CD14-positive monocyte (primary cell): ENCODE results near the gene SMYD3. TPM values are rescaled to one million over a fixed set of nuclear protein-coding genes. Genes with fewer than 3 reads are reported as not detected.
A peak's percentile ranks its signal among the peaks of the same experiment; 100 is the strongest.

Source experiments
- DNase-seq, 3 donors: peaks; one replicate each; pipeline ENCODE4 v3.0.0-alpha.2; 2011 to 2022
- H2AFZ ChIP-seq: 2 replicates; pipeline ENCODE4 v1.6.0; 2012; ENCODE audit warnings: mild to moderate bottlenecking, low read depth, low read length, inconsistent platforms; ENCODE audit not compliant: insufficient read depth, poor library complexity, severe bottlenecking
- H3K27ac ChIP-seq, 2 donors: 1 replicate in 1 of 2; 2 replicates in 1 of 2; pipeline ENCODE4 v1.5.1; 2012 to 2013; ENCODE audit warnings: low read length in 2 of 2, control low read depth in 1 of 2, inconsistent platforms in 1 of 2, low read depth in 1 of 2, mild to moderate bottlenecking in 1 of 2
- H3K27me3 ChIP-seq, 2 donors: one replicate each; pipeline versions ENCODE4 v1.6.0 to v1.6.1; 2011 to 2013; ENCODE audit warnings: low read length in 2 of 2; ENCODE audit not compliant: control insufficient read depth in 2 of 2, insufficient read depth in 2 of 2
- H3K36me3 ChIP-seq, 2 donors: replicated peaks in 1 of 2; 1 replicate in 1 of 2; 2 replicates in 1 of 2; pipeline versions ENCODE4 v1.5.1 to v1.6.1; 2012 to 2013; ENCODE audit warnings: low read length in 2 of 2, control low read depth in 1 of 2, inconsistent platforms in 1 of 2, mild to moderate bottlenecking in 1 of 2; ENCODE audit not compliant: insufficient read depth in 2 of 2, control insufficient read depth in 1 of 2
- H3K4me1 ChIP-seq, 2 donors: 1 replicate in 1 of 2; 2 replicates in 1 of 2; pipeline versions ENCODE4 v1.5.1 to v1.6.1; 2012 to 2013; ENCODE audit warnings: low read length in 2 of 2, control low read depth in 1 of 2, inconsistent platforms in 1 of 2, mild to moderate bottlenecking in 1 of 2, moderate library complexity in 1 of 2; ENCODE audit not compliant: insufficient read depth in 2 of 2, control insufficient read depth in 1 of 2
- H3K4me2 ChIP-seq: replicated peaks from 2 replicates; pipeline ENCODE3; 2012; ENCODE audit warnings: low read length, moderate library complexity, mild to moderate bottlenecking; ENCODE audit not compliant: poor library complexity, severe bottlenecking; ENCODE audit errors: extremely low read depth
- H3K4me3 ChIP-seq, 3 experiments: fragments of 200-600 bp in 1 of 3; sonication (generic) in 1 of 3; replicated peaks in 1 of 3; 1 replicate in 2 of 3; 2 replicates in 1 of 3; pipeline ENCODE4 v1.5.1; 2011 to 2013; ENCODE audit warnings: low read length in 3 of 3, mild to moderate bottlenecking in 3 of 3, control low read depth in 2 of 3, low read depth in 2 of 3, inconsistent platforms in 1 of 3, moderate library complexity in 1 of 3
- H3K79me2 ChIP-seq: 2 replicates; pipeline ENCODE4 v1.6.0; 2012; ENCODE audit warnings: mild to moderate bottlenecking, control low read depth, inconsistent platforms, low read length, moderate library complexity; ENCODE audit not compliant: insufficient read depth
- H3K9ac ChIP-seq: 2 replicates; pipeline ENCODE4 v1.6.0; 2017; ENCODE audit warnings: low read length, mild to moderate bottlenecking; ENCODE audit not compliant: insufficient read depth, poor library complexity, severe bottlenecking
- H3K9me3 ChIP-seq, 2 donors: replicated peaks in 1 of 2; 1 replicate in 1 of 2; 2 replicates in 1 of 2; pipeline versions ENCODE4 v1.5.1 to v1.6.1; 2012 to 2013; ENCODE audit warnings: low read length in 2 of 2, control low read depth in 1 of 2; ENCODE audit not compliant: control insufficient read depth in 1 of 2, insufficient read depth in 1 of 2
- H4K20me1 ChIP-seq: 2 replicates; pipeline ENCODE4 v1.6.0; 2012; ENCODE audit warnings: mild to moderate bottlenecking, low read length, control low read depth, moderate library complexity; ENCODE audit not compliant: insufficient read depth
- H3K27ac Mint-ChIP-seq, 7 donors: one replicate each; pipeline ENCODE4 v1.8.0; 2020; ENCODE audit warnings: mild to moderate bottlenecking in 7 of 7, mixed read lengths in 7 of 7, moderate library complexity in 6 of 7, inconsistent platforms in 2 of 7
- H3K27me3 Mint-ChIP-seq, 3 donors: one replicate each; pipeline ENCODE4 v1.8.0; 2021 to 2022; ENCODE audit warnings: low read depth in 3 of 3, mild to moderate bottlenecking in 3 of 3, mixed read lengths in 3 of 3, moderate library complexity in 3 of 3, inconsistent platforms in 1 of 3
- H3K36me3 Mint-ChIP-seq, 2 donors: one replicate each; pipeline ENCODE4 v1.8.0; 2020; ENCODE audit warnings: mixed read lengths in 2 of 2, inconsistent platforms in 1 of 2, mild to moderate bottlenecking in 1 of 2
- H3K4me1 Mint-ChIP-seq: one replicate; pipeline ENCODE4 v1.8.0; 2020; ENCODE audit warnings: mild to moderate bottlenecking, mixed read lengths
- H3K4me3 Mint-ChIP-seq, 2 donors: one replicate each; pipeline ENCODE4 v1.8.0; 2020; ENCODE audit warnings: mild to moderate bottlenecking in 2 of 2, mixed read lengths in 2 of 2, moderate library complexity in 1 of 2
- H3K9me3 Mint-ChIP-seq, 7 donors: one replicate each; pipeline ENCODE4 v1.8.0; 2020 to 2022; ENCODE audit warnings: mixed read lengths in 7 of 7, mild to moderate bottlenecking in 6 of 7, moderate library complexity in 6 of 7, inconsistent platforms in 2 of 7
- CTCF ChIP-seq: fragments of 200-600 bp; IDR thresholded peaks from one replicate; pipeline ENCODE4 v1.8.0; 2022; ENCODE audit warnings: antibody characterized with exemption, mild to moderate bottlenecking
- WGBS: methylation state at CpG from one replicate; pipeline ENCODE4 v1.1.5; 2013; ENCODE audit warnings: missing lambda C conversion rate; ENCODE audit not compliant: insufficient coverage; 5-methylcytosine and 5-hydroxymethylcytosine counted together
- intact Hi-C, 2 donors: fragments of 100-400 bp; cut with micrococcal nuclease; formaldehyde crosslinking; loops; one replicate each; pipeline versions ENCODE4 v1.15.0 to v1.15.1; 2023
- polyA plus RNA-seq, 3 donors: library from polyadenylated mRNA; depleted of rRNA in 1 of 3; unstranded in 2 of 3; stranded (reverse) in 1 of 3; fragments of 300-500 nt in 2 of 3; fragments of >200 nt in 1 of 3; fragmentation: Illumina TruSeq in 2 of 3; gene quantifications; 1 replicate in 2 of 3; 2 replicates in 1 of 3; pipeline ENCODE4 v1.2.3, GENCODE V29; 2012 to 2021

The SMYD3 gene
- polyA plus RNA-seq, 3 donors = 2.7 to 8.4 (median 4.0) TPM

GRCh38 chr1:246232126-246232525 is 275.0 kb downstream of the SMYD3 start:
- no peak overlapping the region for H3K27ac ChIP-seq
- H3K9me3 ChIP-seq = no peaks in the 10 kb centered on the region
- no peaks in the 10 kb centered on the region for H3K36me3 ChIP-seq
- no peak overlapping the region for H3K27ac Mint-ChIP-seq
- no peak overlapping the region for H3K4me3 Mint-ChIP-seq
- no peaks in the 10 kb centered on the region for H3K27me3 Mint-ChIP-seq
- no peak overlapping the region for H2AFZ ChIP-seq
- no peak overlapping the region for H3K4me2 ChIP-seq
- H3K9me3 Mint-ChIP-seq = peaks cover 0 to 4% (median 2%) of the 10 kb centered on the region in 7 donors
- no peak overlapping the region for H3K9ac ChIP-seq
- no peak for TF ChIP-seq CTCF
- peaks cover 0 to 5% of the 10 kb centered on the region in 2 donors for H3K4me1 ChIP-seq
- intact Hi-C loops = no loop called here
- H3K4me3 ChIP-seq = no peak overlapping the region
- no CpG with 5 or more reads among the region's 3 CpGs for WGBS
- H3K27me3 ChIP-seq = no peaks in the 10 kb centered on the region
- H3K36me3 Mint-ChIP-seq = no peaks in the 10 kb centered on the region
- no peaks in the 10 kb centered on the region for H3K79me2 ChIP-seq
- no peak for DNase-seq
- H4K20me1 ChIP-seq = no peaks in the 10 kb centered on the region
- H3K4me1 Mint-ChIP-seq = peaks cover 10% of the 10 kb centered on the region

- Mint-ChIP-seq H3K4me1 (peaks cover 29% of the 10 kb centered on the region), H3K27ac (no peak overlapping the region), H3K9me3 (peaks cover 0 to 12% (median 5%) of the 10 kb centered on the region in 7 donors), H3K27me3 (no peaks in the 10 kb centered on the region), H3K36me3 (peaks cover 0 to 4% of the 10 kb centered on the region in 2 donors), H3K4me3 (no peak overlapping the region)
- Histone ChIP-seq H3K4me1 (peaks cover 3 to 11% of the 10 kb centered on the region in 2 donors), H3K9ac (no peak overlapping the region), H3K27me3 (no peaks in the 10 kb centered on the region), H3K27ac (no peak overlapping the region), H3K4me3 (no peak overlapping the region), H3K36me3 (no peaks in the 10 kb centered on the region), H3K9me3 (peaks cover 0 to 7% of the 10 kb centered on the region in 2 donors), H3K4me2 (no peak overlapping the region), H2AFZ (no peak overlapping the region), H4K20me1 (no peaks in the 10 kb centered on the region), H3K79me2 (no peaks in the 10 kb centered on the region)
- WGBS = no CpG with 5 or more reads among the region's 2 CpGs
- intact Hi-C loops = no loop called here
- peak in 2 of 3 donors; percentile 21 to 50 for DNase-seq
- TF ChIP-seq CTCF = no peak
These were observed 281.0 kb downstream of the SMYD3 start for GRCh38 chr1:246226041-246226440.
